Measurements from ENCODE around the gene CDK16. TPM values are rescaled to one million over a fixed set of nuclear protein-coding genes. Genes with fewer than 3 reads are reported as not detected.

Gene CDK16
- total and polyA plus RNA-seq, 2 donors (not counting 1 experiment from before 2014, with no cell fraction given), result 57.6 to 104 TPM

DNA sequence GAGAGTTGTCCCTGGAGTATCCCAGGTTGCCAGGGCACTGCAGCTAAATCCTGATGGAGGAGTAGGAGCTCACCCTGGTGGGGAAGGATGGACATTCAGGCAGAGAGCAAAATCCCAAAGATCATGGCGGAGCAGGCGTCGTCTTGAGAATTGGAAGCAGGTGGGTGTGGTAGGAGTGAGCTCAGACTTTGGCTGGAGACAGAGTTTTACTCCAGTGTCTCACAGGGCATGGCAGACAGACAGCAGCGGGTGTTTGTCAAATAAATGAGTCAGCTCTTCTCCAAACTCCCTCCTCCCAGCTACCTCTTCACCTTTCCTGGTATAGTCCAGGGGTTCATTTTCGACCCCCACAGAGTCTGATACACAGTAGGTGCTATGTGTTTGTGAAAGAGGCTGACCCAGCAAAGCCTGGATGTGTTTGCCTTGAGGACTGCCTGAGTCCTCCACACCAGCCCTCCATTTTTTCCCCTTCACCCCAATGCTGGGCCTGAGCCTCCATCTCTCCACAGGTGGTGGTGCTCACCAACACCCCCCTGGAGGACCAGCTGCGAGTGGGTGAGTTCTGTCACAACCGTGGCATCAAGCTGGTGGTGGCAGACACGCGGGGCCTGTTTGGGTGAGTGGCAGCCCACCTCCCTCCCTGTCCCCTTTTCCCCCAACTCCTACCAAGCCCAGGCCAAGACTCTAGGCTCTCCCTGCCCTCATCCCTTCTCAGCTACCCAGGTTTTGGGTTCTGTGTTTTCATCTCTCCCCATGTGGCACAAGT is 17.9 kb upstream of the CDK16 start:
- Histone ChIP-seq H3K4me1 (ENCODE audit: control insufficient read depth, extremely low read depth, insufficient read depth, low read length) (peaks cover 13% of the 10 kb centered on the region), H3K4me2 (ENCODE audit: extremely low read depth, insufficient read depth, low read length) (no peak overlapping the region), H3K27me3 (ENCODE audit: control insufficient read depth, insufficient read depth, low read length) (no peaks in the 10 kb centered on the region), H2AFZ (ENCODE audit: low read length) (no peak overlapping the region), H3K36me3 (ENCODE audit: control insufficient read depth, insufficient read depth, low read length) (peaks cover 41% of the 10 kb centered on the region), H3K79me2 (ENCODE audit: control insufficient read depth, insufficient read depth, low read length) (peaks cover 50% of the 10 kb centered on the region), H3K9ac (ENCODE audit: insufficient read depth, low read length) (no peak overlapping the region), H4K20me1 (ENCODE audit: control insufficient read depth, extremely low read depth, insufficient read depth, low read length) (no peaks in the 10 kb centered on the region), H3K9me3 (ENCODE audit: control insufficient read depth, insufficient read depth, low read depth, low read length) (no peaks in the 10 kb centered on the region), H3K27ac (ENCODE audit: insufficient read depth, low read length) (peak overlapping the region; percentile 69), H3K4me3 (replicated peaks in 1 of 4; ENCODE audit: control extremely low read depth in 1 of 4, insufficient read depth in 1 of 4, low read depth in 3 of 4, low read length in 4 of 4) (no peak overlapping the region)
- TF ChIP-seq, protein P1, sequence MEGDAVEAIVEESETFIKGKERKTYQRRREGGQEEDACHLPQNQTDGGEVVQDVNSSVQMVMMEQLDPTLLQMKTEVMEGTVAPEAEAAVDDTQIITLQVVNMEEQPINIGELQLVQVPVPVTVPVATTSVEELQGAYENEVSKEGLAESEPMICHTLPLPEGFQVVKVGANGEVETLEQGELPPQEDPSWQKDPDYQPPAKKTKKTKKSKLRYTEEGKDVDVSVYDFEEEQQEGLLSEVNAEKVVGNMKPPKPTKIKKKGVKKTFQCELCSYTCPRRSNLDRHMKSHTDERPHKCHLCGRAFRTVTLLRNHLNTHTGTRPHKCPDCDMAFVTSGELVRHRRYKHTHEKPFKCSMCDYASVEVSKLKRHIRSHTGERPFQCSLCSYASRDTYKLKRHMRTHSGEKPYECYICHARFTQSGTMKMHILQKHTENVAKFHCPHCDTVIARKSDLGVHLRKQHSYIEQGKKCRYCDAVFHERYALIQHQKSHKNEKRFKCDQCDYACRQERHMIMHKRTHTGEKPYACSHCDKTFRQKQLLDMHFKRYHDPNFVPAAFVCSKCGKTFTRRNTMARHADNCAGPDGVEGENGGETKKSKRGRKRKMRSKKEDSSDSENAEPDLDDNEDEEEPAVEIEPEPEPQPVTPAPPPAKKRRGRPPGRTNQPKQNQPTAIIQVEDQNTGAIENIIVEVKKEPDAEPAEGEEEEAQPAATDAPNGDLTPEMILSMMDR (conservative IDR thresholded peaks at IDR 0.05 in 1 of 2, IDR thresholded peaks at IDR 0.05 in 1 of 2; ENCODE audit: low read depth in 1 of 2, low read length in 2 of 2), result peak; percentile 28 to 30
- no peak for TF ChIP-seq EZH2 (IDR thresholded peaks at IDR 0.05; ENCODE audit: low read length, missing control alignments)
- peak; percentile 69 to 83 for DNase-seq (ENCODE audit: low read depth in 2 of 2)

DNA sequence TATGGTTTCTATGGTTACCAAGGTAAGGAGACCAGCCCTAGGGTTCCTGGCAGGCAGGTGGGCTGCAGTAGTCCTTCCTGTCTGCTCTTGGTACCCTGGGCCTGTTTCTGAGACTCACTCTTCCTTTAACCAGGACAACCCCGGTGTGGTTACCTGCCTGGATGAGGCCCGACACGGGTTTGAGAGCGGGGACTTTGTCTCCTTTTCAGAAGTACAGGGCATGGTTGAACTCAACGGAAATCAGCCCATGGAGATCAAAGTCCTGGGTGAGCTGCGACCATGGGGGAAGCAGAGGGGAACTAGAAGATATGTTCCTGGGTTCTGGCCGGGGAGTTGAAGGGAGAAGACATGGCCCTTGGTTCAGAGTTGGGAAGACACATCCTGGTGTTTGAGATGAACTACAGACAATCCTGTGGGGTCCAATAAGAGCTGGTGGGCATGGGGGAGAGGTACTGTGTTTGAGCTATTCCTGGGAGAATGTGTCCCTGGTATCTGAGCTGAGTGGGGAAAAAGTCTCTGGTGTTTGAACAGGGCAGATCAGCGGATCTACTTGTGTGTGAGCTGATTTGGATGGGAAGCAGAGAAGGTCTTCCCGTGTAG is 17.0 kb upstream of the CDK16 start:
- Histone ChIP-seq H4K20me1 (ENCODE audit: control insufficient read depth, extremely low read depth, insufficient read depth, low read length) (no peaks in the 10 kb centered on the region), H3K36me3 (ENCODE audit: control insufficient read depth, insufficient read depth, low read length) (peaks cover 47% of the 10 kb centered on the region), H3K9ac (ENCODE audit: insufficient read depth, low read length) (no peak overlapping the region), H3K9me3 (ENCODE audit: control insufficient read depth, insufficient read depth, low read depth, low read length) (no peaks in the 10 kb centered on the region), H3K4me1 (ENCODE audit: control insufficient read depth, extremely low read depth, insufficient read depth, low read length) (peaks cover 11% of the 10 kb centered on the region), H2AFZ (ENCODE audit: low read length) (no peak overlapping the region), H3K27ac (ENCODE audit: insufficient read depth, low read length) (no peak overlapping the region), H3K4me3 (replicated peaks in 1 of 4; ENCODE audit: control extremely low read depth in 1 of 4, insufficient read depth in 1 of 4, low read depth in 3 of 4, low read length in 4 of 4) (no peak overlapping the region), H3K79me2 (ENCODE audit: control insufficient read depth, insufficient read depth, low read length) (peaks cover 41% of the 10 kb centered on the region), H3K4me2 (ENCODE audit: extremely low read depth, insufficient read depth, low read length) (no peak overlapping the region), H3K27me3 (ENCODE audit: control insufficient read depth, insufficient read depth, low read length) (no peaks in the 10 kb centered on the region)
- TF ChIP-seq, protein P1 (conservative IDR thresholded peaks at IDR 0.05 in 1 of 2, IDR thresholded peaks at IDR 0.05 in 1 of 2; ENCODE audit: low read depth in 1 of 2, low read length in 2 of 2), result no peak
- no peak for TF ChIP-seq EZH2 (IDR thresholded peaks at IDR 0.05; ENCODE audit: low read length, missing control alignments)
- DNase-seq (ENCODE audit: low read depth in 2 of 2), result no peak

DNA sequence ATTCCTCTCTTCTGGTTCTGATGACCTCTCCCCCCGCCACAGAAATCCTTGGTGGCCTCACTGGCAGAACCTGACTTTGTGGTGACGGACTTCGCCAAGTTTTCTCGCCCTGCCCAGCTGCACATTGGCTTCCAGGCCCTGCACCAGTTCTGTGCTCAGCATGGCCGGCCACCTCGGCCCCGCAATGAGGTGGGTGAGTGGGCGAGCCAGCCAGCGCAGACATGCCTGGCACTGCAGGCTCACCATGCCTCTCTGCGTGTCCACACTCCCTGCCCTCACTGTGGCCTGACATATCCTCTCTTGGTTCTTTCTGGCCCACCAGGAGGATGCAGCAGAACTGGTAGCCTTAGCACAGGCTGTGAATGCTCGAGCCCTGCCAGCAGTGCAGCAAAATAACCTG is 16.2 kb upstream of the CDK16 start:
- no peak overlapping the region for H3K9ac ChIP-seq (ENCODE audit: insufficient read depth, low read length)
- peaks cover 47% of the 10 kb centered on the region for H3K36me3 ChIP-seq (ENCODE audit: control insufficient read depth, insufficient read depth, low read length)
- no peak for TF ChIP-seq EZH2 (IDR thresholded peaks at IDR 0.05; ENCODE audit: low read length, missing control alignments)
- TF ChIP-seq, protein P1 (conservative IDR thresholded peaks at IDR 0.05 in 1 of 2, IDR thresholded peaks at IDR 0.05 in 1 of 2; ENCODE audit: low read depth in 1 of 2, low read length in 2 of 2), result no peak
- no peak overlapping the region for H3K27ac ChIP-seq (ENCODE audit: insufficient read depth, low read length)
- DNase-seq (ENCODE audit: low read depth in 2 of 2), result no peak
- peaks cover 32% of the 10 kb centered on the region for H3K79me2 ChIP-seq (ENCODE audit: control insufficient read depth, insufficient read depth, low read length)
- H3K4me2 ChIP-seq (ENCODE audit: extremely low read depth, insufficient read depth, low read length), result no peak overlapping the region
- H4K20me1 ChIP-seq (ENCODE audit: control insufficient read depth, extremely low read depth, insufficient read depth, low read length), result no peaks in the 10 kb centered on the region
- no peak overlapping the region for H3K4me3 ChIP-seq (replicated peaks in 1 of 4; ENCODE audit: control extremely low read depth in 1 of 4, insufficient read depth in 1 of 4, low read depth in 3 of 4, low read length in 4 of 4)
- no peak overlapping the region for H2AFZ ChIP-seq (ENCODE audit: low read length)
- no peaks in the 10 kb centered on the region for H3K9me3 ChIP-seq (ENCODE audit: control insufficient read depth, insufficient read depth, low read depth, low read length)
- H3K4me1 ChIP-seq (ENCODE audit: control insufficient read depth, extremely low read depth, insufficient read depth, low read length), result peaks cover 8% of the 10 kb centered on the region
- no peaks in the 10 kb centered on the region for H3K27me3 ChIP-seq (ENCODE audit: control insufficient read depth, insufficient read depth, low read length)
